A549 (cell line): ENCODE data around the gene IRF4. TPM values are rescaled to one million over a fixed set of nuclear protein-coding genes. Genes with fewer than 3 reads are reported as not detected.

ENCODE experiments used
- ATAC-seq, 2 experiments: fragments of 200-7000 bp in 1 of 2; fragments of >200 bp in 1 of 2; cut with Nextera tagmentation in 1 of 2; cut with Tn5 transposase in 1 of 2; 3 replicates each; pipeline versions ENCODE4 v1.8.0 to v1.9.1; 2018 to 2020; ENCODE audit warnings: mild to moderate bottlenecking in 1 of 2, moderate library complexity in 1 of 2
- CTCF ChIA-PET: fragments of 300-600 bp; sonication (Branson Sonifier 250); formaldehyde crosslinking; extraction: SDS; loops from one replicate; lab custom pipeline; 2021; ENCODE audit warnings: antibody characterized with exemption, inconsistent platforms; lab: Yijun Ruan, JAX
- POLR2A ChIA-PET: fragments of 350-600 bp; formaldehyde crosslinking; extraction: SDS; loops from one replicate; lab custom pipeline; 2021; ENCODE audit warnings: antibody characterized with exemption, inconsistent platforms; lab: Yijun Ruan, JAX
- DNase-seq, 2 experiments: peaks; one replicate each; pipeline versions ENCODE4 v3.0.0 to v3.0.0-alpha.2; 2011 to 2016; ENCODE audit warnings: low read depth in 1 of 2, low spot score in 1 of 2
- FAIRE-seq: peaks from 2 replicates; lab custom pipeline; 2011; peaks lifted over from hg19 to GRCh38; lab: Jason Lieb, UNC
- H3K27ac ChIP-seq, 2 experiments: fragments of >200 bp; sonication (Bioruptor Twin); formaldehyde crosslinking; 3 replicates each; pipeline ENCODE4 v1.5.1; 2016 to 2017
- H3K4me1 ChIP-seq: fragments of >200 bp; sonication (Bioruptor Twin); formaldehyde crosslinking; 3 replicates; pipeline ENCODE4 v1.6.1; 2016
- H3K4me2 ChIP-seq: fragments of >200 bp; sonication (Bioruptor Twin); formaldehyde crosslinking; 3 replicates; pipeline ENCODE4 v1.6.1; 2016
- H3K4me3 ChIP-seq: fragments of >200 bp; sonication (Bioruptor Twin); formaldehyde crosslinking; 3 replicates; pipeline ENCODE4 v1.5.1; 2016
- H3K9me3 ChIP-seq: fragments of >200 bp; sonication (Bioruptor Twin); formaldehyde crosslinking; 3 replicates; pipeline ENCODE4 v1.6.1; 2016
- CBX8 ChIP-seq: fragments of 200-600 bp; sonication (generic); IDR thresholded peaks from 2 replicates; pipeline ENCODE4 v1.6.1; 2016
- CEBPB ChIP-seq, 2 experiments: fragments of >200 bp in 1 of 2; sonication (Bioruptor Twin) in 1 of 2; formaldehyde crosslinking in 1 of 2; IDR thresholded peaks; 2 replicates each; pipeline ENCODE4 v1.6.1; 2012 to 2016
- CHD4 ChIP-seq: fragments of 200-600 bp; sonication (generic); IDR thresholded peaks from 2 replicates; pipeline ENCODE4 v1.6.1; 2016; ENCODE audit warnings: antibody characterized with exemption, mild to moderate bottlenecking, borderline replicate concordance
- EHF ChIP-seq: fragments of 250-450 bp; sonication (Bioruptor Pico); IDR thresholded peaks from 2 replicates; pipeline ENCODE4 v1.5.0; 2020; ENCODE audit warnings: mild to moderate bottlenecking
- EHMT2 ChIP-seq: fragments of 200-600 bp; sonication (generic); IDR thresholded peaks from 2 replicates; pipeline ENCODE4 v1.6.1; 2016; ENCODE audit warnings: antibody characterized with exemption, low read depth, mild to moderate bottlenecking, moderate library complexity
- EP300 ChIP-seq, 2 experiments: fragments of >200 bp; sonication (Bioruptor Twin); formaldehyde crosslinking; IDR thresholded peaks; 2 replicates in 1 of 2; 3 replicates in 1 of 2; pipeline ENCODE4 v1.6.1; 2016 to 2017
- FOSB ChIP-seq: fragments of 250-450 bp; sonication (Bioruptor Pico); IDR thresholded peaks from 2 replicates; pipeline ENCODE4 v1.5.0; 2020; ENCODE audit warnings: mild to moderate bottlenecking, moderate library complexity
- FOSL2 ChIP-seq, 2 experiments: fragments of 450-650 bp in 1 of 2; fragments of >200 bp in 1 of 2; sonication (Bioruptor Twin) in 1 of 2; formaldehyde crosslinking; IDR thresholded peaks; 2 replicates each; pipeline versions ENCODE4 v1.5.0 to v1.6.1; 2016 to 2020; ENCODE audit warnings: mild to moderate bottlenecking in 1 of 2, moderate library complexity in 1 of 2
- HOXA7 ChIP-seq: fragments of 250-450 bp; sonication (Bioruptor Pico); IDR thresholded peaks from 2 replicates; pipeline ENCODE4 v1.5.0; 2020; ENCODE audit warnings: mild to moderate bottlenecking, moderate library complexity
- HOXB5 ChIP-seq: fragments of 250-450 bp; sonication (Bioruptor Pico); IDR thresholded peaks from 2 replicates; pipeline ENCODE4 v1.5.0; 2020; ENCODE audit warnings: mild to moderate bottlenecking, moderate library complexity
- KDM1A ChIP-seq: fragments of 200-600 bp; sonication (generic); IDR thresholded peaks from 2 replicates; pipeline ENCODE4 v1.6.1; 2016; ENCODE audit warnings: low read depth, mild to moderate bottlenecking
- KDM5A ChIP-seq: fragments of 200-600 bp; sonication (generic); IDR thresholded peaks from 2 replicates; pipeline ENCODE4 v1.6.1; 2016; ENCODE audit warnings: antibody characterized with exemption, mild to moderate bottlenecking
- MAFK ChIP-seq: fragments of 450-650 bp; IDR thresholded peaks from 2 replicates; pipeline ENCODE4 v1.6.1; 2014; ENCODE audit not compliant: partially characterized antibody
- NFE2L2 ChIP-seq: fragments of 150-350 bp; conservative IDR thresholded peaks from 2 replicates; pipeline ENCODE4 v1.6.1; 2014; ENCODE audit warnings: low read length
- PHF8 ChIP-seq: fragments of 200-600 bp; sonication (generic); IDR thresholded peaks from 2 replicates; pipeline ENCODE4 v1.6.1; 2016; ENCODE audit warnings: low read depth, mild to moderate bottlenecking, antibody characterized with exemption, moderate library complexity, borderline replicate concordance
- POLR2A ChIP-seq: IDR thresholded peaks from 2 replicates; pipeline ENCODE4 v1.6.1; 2012; ENCODE audit warnings: mild to moderate bottlenecking, low read length
- POLR2AphosphoS2 ChIP-seq: conservative IDR thresholded peaks from 2 replicates; pipeline ENCODE4 v1.6.1; 2012; ENCODE audit warnings: low read length, improper control_type of control experiment, inconsistent platforms
- RAD21 ChIP-seq, 2 experiments: fragments of >200 bp in 1 of 2; sonication (Bioruptor Twin) in 1 of 2; formaldehyde crosslinking in 1 of 2; IDR thresholded peaks in 1 of 2; conservative IDR thresholded peaks in 1 of 2; 2 replicates in 1 of 2; 3 replicates in 1 of 2; pipeline ENCODE4 v1.6.1; 2012 to 2018; ENCODE audit warnings: inconsistent platforms in 1 of 2
- SREBF2 ChIP-seq: fragments of 450-650 bp; IDR thresholded peaks from 2 replicates; pipeline ENCODE4 v1.6.1; 2014; ENCODE audit warnings: mild to moderate bottlenecking, moderate library complexity
- TFCP2L1 ChIP-seq: fragments of 250-450 bp; sonication (Bioruptor Pico); IDR thresholded peaks from 2 replicates; pipeline ENCODE4 v1.5.0; 2021; ENCODE audit warnings: mild to moderate bottlenecking
- TP53 ChIP-seq: fragments of 250-450 bp; sonication (Bioruptor Pico); IDR thresholded peaks from 2 replicates; pipeline ENCODE4 v1.5.0; 2021; ENCODE audit warnings: mild to moderate bottlenecking, moderate library complexity
- ZC3H11A ChIP-seq: fragments of 450-650 bp; IDR thresholded peaks from 2 replicates; pipeline ENCODE4 v1.6.1; 2014; ENCODE audit warnings: antibody characterized with exemption, mild to moderate bottlenecking
- ZNF302 ChIP-seq: fragments of 250-450 bp; sonication (Bioruptor Pico); IDR thresholded peaks from 2 replicates; pipeline ENCODE4 v1.9.0; 2021; ENCODE audit warnings: inconsistent platforms, mild to moderate bottlenecking, moderate library complexity
- ZSCAN20 ChIP-seq: fragments of 250-450 bp; sonication (Bioruptor Pico); IDR thresholded peaks from 2 replicates; pipeline ENCODE4 v1.8.0; 2022; ENCODE audit warnings: mild to moderate bottlenecking, moderate library complexity
- WGBS: methylation state at CpG from one replicate; pipeline ENCODE4 v1.1.6; 2017; ENCODE audit errors: missing lambda C conversion rate; 5-methylcytosine and 5-hydroxymethylcytosine counted together
- polyA plus RNA-seq, 4 experiments: library from polyadenylated mRNA; depleted of rRNA in 3 of 4; stranded (reverse); fragments of >200 nt; fragmentation: RNase III in 1 of 4; extraction: RNeasy Plus Mini Kit Qiagen cat#74134 plus additional on column Dnase treatment in 1 of 4; gene quantifications; 2 replicates in 3 of 4; 3 replicates in 1 of 4; pipeline ENCODE4 v1.2.3, GENCODE V29; 2011 to 2017
- TF ChIP-seq, protein P1 (sequence below): fragments of >200 bp; sonication (Bioruptor Twin); formaldehyde crosslinking; IDR thresholded peaks from 2 replicates; pipeline ENCODE4 v1.6.1; 2016
- TF ChIP-seq, protein P2 (sequence below): IDR thresholded peaks from 2 replicates; pipeline ENCODE4 v1.6.1; 2012
- TF ChIP-seq, protein P3 (sequence below): fragments of 450-650 bp; IDR thresholded peaks from 2 replicates; pipeline ENCODE4 v1.6.1; 2014; ENCODE audit warnings: antibody characterized with exemption

IRF4 gene
- polyA plus RNA-seq, 2 of the 4 experiments (the other 2 are of a cell fraction), result 0.03 TPM

GRCh38 chr6:372336-372911 is 19.1 kb upstream of the IRF4 start:
- ATAC-seq, result no peak
- no peak overlapping the region for H3K27ac ChIP-seq
- H3K9me3 ChIP-seq, result no peaks in the 10 kb centered on the region
- no peaks in the 10 kb centered on the region for H3K4me1 ChIP-seq
- CTCF ChIA-PET, result no interaction called here
- POLR2A ChIA-PET, result no interaction called here
- 43% methylated on average over 11 of the region's 16 CpGs for WGBS
- FAIRE-seq, result no peak
- H3K4me3 ChIP-seq, result no peak overlapping the region
- no peak for DNase-seq
- H3K4me2 ChIP-seq, result no peak overlapping the region
- TF ChIP-seq CBX8 (no peak), NFE2L2 (no peak), HOXB5 (CRISPR knock-in tag) (no peak), KDM5A (no peak), ZC3H11A (no peak), FOSB (CRISPR knock-in tag) (no peak), SREBF2 (no peak), TP53 (CRISPR knock-in tag) (no peak), MAFK (no peak)
- TF ChIP-seq, protein P1, sequence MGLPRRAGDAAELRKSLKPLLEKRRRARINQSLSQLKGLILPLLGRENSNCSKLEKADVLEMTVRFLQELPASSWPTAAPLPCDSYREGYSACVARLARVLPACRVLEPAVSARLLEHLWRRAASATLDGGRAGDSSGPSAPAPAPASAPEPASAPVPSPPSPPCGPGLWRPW, result no peak
- TF ChIP-seq, protein P2, sequence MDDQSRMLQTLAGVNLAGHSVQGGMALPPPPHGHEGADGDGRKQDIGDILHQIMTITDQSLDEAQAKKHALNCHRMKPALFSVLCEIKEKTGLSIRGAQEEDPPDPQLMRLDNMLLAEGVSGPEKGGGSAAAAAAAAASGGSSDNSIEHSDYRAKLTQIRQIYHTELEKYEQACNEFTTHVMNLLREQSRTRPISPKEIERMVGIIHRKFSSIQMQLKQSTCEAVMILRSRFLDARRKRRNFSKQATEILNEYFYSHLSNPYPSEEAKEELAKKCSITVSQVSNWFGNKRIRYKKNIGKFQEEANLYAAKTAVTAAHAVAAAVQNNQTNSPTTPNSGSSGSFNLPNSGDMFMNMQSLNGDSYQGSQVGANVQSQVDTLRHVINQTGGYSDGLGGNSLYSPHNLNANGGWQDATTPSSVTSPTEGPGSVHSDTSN, result no peak

DNA sequence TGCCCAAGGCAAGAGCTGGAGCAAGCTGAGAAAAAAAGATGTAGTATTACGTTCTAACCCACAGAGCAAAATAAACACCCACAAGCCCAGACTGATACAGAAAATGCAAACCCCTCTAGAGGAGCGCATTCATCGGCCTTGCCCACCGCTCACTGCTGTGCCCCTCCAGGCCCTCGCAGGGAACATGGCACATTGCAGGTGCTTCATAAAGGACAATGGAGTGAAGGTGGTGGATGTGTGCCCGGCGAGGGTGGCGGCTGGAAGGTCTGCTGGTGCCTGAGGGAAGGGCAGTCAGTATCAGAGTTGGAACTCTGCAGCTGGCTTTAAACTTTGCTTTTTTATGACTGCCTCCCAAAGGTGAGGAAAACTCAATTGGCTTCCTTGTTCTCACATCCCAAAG is 18.5 kb upstream of the IRF4 start:
- no peak for ATAC-seq

More for the DNA sequence above, 18.5 kb upstream of the IRF4 start:
- CTCF ChIA-PET, result interaction anchor here (0.6 kb wide), 1 partner anchor 9 kb away, joined by 5 read pairs; no protein-coding TSS in a partner anchor
- Histone ChIP-seq H3K9me3 (no peaks in the 10 kb centered on the region), H3K27ac (no peak overlapping the region), H3K4me1 (no peaks in the 10 kb centered on the region), H3K4me3 (no peak overlapping the region), H3K4me2 (no peak overlapping the region)
- WGBS, result 63% methylated on average over 8 of the region's 8 CpGs
- no peak for FAIRE-seq
- DNase-seq, result no peak
- POLR2A ChIA-PET, result no interaction called here
- no peak for TF ChIP-seq ZNF302 (CRISPR knock-in tag)
- TF ChIP-seq CEBPB (IDR thresholded peaks at IDR 0.05), result no peak
- no peak for TF ChIP-seq HOXB5 (CRISPR knock-in tag)
- TF ChIP-seq POLR2A, result no peak
- no peak for TF ChIP-seq POLR2AphosphoS2
- TF ChIP-seq, protein P3, sequence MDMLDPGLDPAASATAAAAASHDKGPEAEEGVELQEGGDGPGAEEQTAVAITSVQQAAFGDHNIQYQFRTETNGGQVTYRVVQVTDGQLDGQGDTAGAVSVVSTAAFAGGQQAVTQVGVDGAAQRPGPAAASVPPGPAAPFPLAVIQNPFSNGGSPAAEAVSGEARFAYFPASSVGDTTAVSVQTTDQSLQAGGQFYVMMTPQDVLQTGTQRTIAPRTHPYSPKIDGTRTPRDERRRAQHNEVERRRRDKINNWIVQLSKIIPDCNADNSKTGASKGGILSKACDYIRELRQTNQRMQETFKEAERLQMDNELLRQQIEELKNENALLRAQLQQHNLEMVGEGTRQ, result no peak
- TF ChIP-seq NFE2L2, result no peak
- no peak for TF ChIP-seq KDM1A
- no peak for TF ChIP-seq SREBF2
- no peak for TF ChIP-seq HOXA7 (CRISPR knock-in tag)
- TF ChIP-seq TFCP2L1, result no peak
- no peak for TF ChIP-seq ZSCAN20 (CRISPR knock-in tag)
- TF ChIP-seq FOSL2 (IDR thresholded peaks at IDR 0.05), result no peak
- no peak for TF ChIP-seq FOSL2 (CRISPR knock-in tag; IDR thresholded peaks at IDR 0.05)
- no peak for TF ChIP-seq RAD21 (conservative IDR thresholded peaks at IDR 0.05 in 1 of 2, IDR thresholded peaks at IDR 0.05 in 1 of 2)
- TF ChIP-seq PHF8, result no peak
- no peak for TF ChIP-seq CHD4
- no peak for TF ChIP-seq EP300 (IDR thresholded peaks at IDR 0.05)
- TF ChIP-seq EHMT2, result no peak
- TF ChIP-seq EHF, result no peak
- TF ChIP-seq, protein P2, result no peak
